GM23338 (cell line): ENCODE measurements around the gene DSE. TPM values are rescaled to one million over a fixed set of nuclear protein-coding genes. Genes with fewer than 3 reads are reported as not detected.

Experiments used
- ATAC-seq: fragments of 200-7000 bp; cut with Tn5 transposase; 3 replicates; pipeline ENCODE4 v1.9.1; 2020
- DNase-seq: peaks from one replicate; pipeline ENCODE4 v3.0.0-alpha.2; 2015; ENCODE audit warnings: low spot score
- H2AFZ ChIP-seq: fragments of 200-600 bp; sonication (generic); 2 replicates; pipeline ENCODE4 v1.8.0; 2016; ENCODE audit warnings: antibody characterized with exemption, mild to moderate bottlenecking, moderate library complexity
- H3F3A ChIP-seq: fragments of 200-600 bp; sonication (generic); replicated peaks from 2 replicates; pipeline ENCODE4 v1.8.0; 2017; ENCODE audit warnings: antibody characterized with exemption, mixed run types, low read depth
- H3K27ac ChIP-seq: fragments of 200-600 bp; sonication (generic); 2 replicates; pipeline ENCODE4 v1.6.1; 2016; ENCODE audit warnings: low read depth
- H3K27me3 ChIP-seq: fragments of 200-600 bp; sonication (generic); 2 replicates; pipeline ENCODE4 v1.8.0; 2016; ENCODE audit warnings: mild to moderate bottlenecking, mixed run types, moderate library complexity; ENCODE audit not compliant: insufficient read depth
- H3K36me3 ChIP-seq: fragments of 200-600 bp; sonication (generic); 2 replicates; pipeline ENCODE4 v1.8.0; 2016; ENCODE audit warnings: mild to moderate bottlenecking; ENCODE audit not compliant: insufficient read depth
- H3K4me1 ChIP-seq: fragments of 200-600 bp; sonication (generic); 2 replicates; pipeline ENCODE4 v1.8.0; 2016; ENCODE audit warnings: mild to moderate bottlenecking, moderate library complexity; ENCODE audit not compliant: insufficient read depth
- H3K4me2 ChIP-seq: fragments of 200-600 bp; sonication (generic); 2 replicates; pipeline ENCODE4 v1.7.1; 2017; ENCODE audit warnings: mixed run types
- H3K4me3 ChIP-seq: fragments of 200-600 bp; sonication (generic); 2 replicates; pipeline ENCODE4 v1.6.1; 2016; ENCODE audit warnings: mixed run types
- H3K79me2 ChIP-seq: fragments of 200-600 bp; sonication (generic); replicated peaks from 2 replicates; pipeline ENCODE4 v1.8.0; 2017; ENCODE audit warnings: mild to moderate bottlenecking; ENCODE audit not compliant: insufficient read depth
- H3K9me2 ChIP-seq: fragments of 200-600 bp; sonication (generic); 2 replicates; pipeline ENCODE4 v1.8.0; 2017; ENCODE audit not compliant: insufficient read depth
- H4K20me1 ChIP-seq: fragments of 200-600 bp; sonication (generic); replicated peaks from 2 replicates; pipeline ENCODE4 v1.8.0; 2017; ENCODE audit warnings: mild to moderate bottlenecking; ENCODE audit not compliant: insufficient read depth
- H3K27ac Mint-ChIP-seq: 2 replicates; pipeline ENCODE4 v1.8.0; 2020; ENCODE audit warnings: inconsistent platforms, mild to moderate bottlenecking, moderate library complexity, mixed read lengths
- H3K27me3 Mint-ChIP-seq: 3 replicates; pipeline ENCODE4 v1.8.0; 2022; ENCODE audit warnings: low read depth, mild to moderate bottlenecking, moderate library complexity, mixed read lengths, inconsistent platforms; ENCODE audit not compliant: insufficient read depth, poor library complexity
- H3K36me3 Mint-ChIP-seq: 3 replicates; pipeline ENCODE4 v1.8.0; 2021; ENCODE audit warnings: low read depth, mild to moderate bottlenecking, inconsistent platforms, moderate library complexity, mixed read lengths
- H3K4me1 Mint-ChIP-seq: 3 replicates; pipeline ENCODE4 v1.8.0; 2020; ENCODE audit warnings: mild to moderate bottlenecking, inconsistent platforms, mixed read lengths
- H3K4me3 Mint-ChIP-seq: 3 replicates; pipeline ENCODE4 v1.8.0; 2021; ENCODE audit warnings: moderate library complexity, mild to moderate bottlenecking, inconsistent platforms, mixed read lengths
- H3K9me3 Mint-ChIP-seq: 3 replicates; pipeline ENCODE4 v1.8.0; 2020; ENCODE audit warnings: moderate library complexity, mild to moderate bottlenecking, inconsistent platforms, mixed read lengths
- CREB1 ChIP-seq: fragments of 250-450 bp; sonication (Bioruptor Pico); IDR thresholded peaks from 2 replicates; pipeline ENCODE4 v1.5.0; 2020; ENCODE audit warnings: low read depth, mild to moderate bottlenecking, moderate library complexity
- CTCF ChIP-seq, 2 experiments: fragments of 200-600 bp in 1 of 2; sonication (generic) in 1 of 2; conservative IDR thresholded peaks; 2 replicates each; pipeline versions ENCODE4 v1.5.1 to v1.6.1; 2016 to 2017; ENCODE audit warnings: antibody characterized with exemption in 2 of 2, low read depth in 2 of 2, mild to moderate bottlenecking in 2 of 2, moderate library complexity in 1 of 2
- ETS1 ChIP-seq: IDR thresholded peaks from 2 replicates; pipeline ENCODE4 v1.6.1; 2016; ENCODE audit warnings: antibody characterized with exemption
- EZH2 ChIP-seq: fragments of 200-600 bp; sonication (generic); IDR thresholded peaks from one replicate; pipeline ENCODE4 v1.8.0; 2017; ENCODE audit warnings: antibody characterized with exemption, mild to moderate bottlenecking, low read depth; ENCODE audit not compliant: unreplicated experiment
- EZH2phosphoT487 ChIP-seq: fragments of 200-600 bp; sonication (generic); IDR thresholded peaks from one replicate; pipeline ENCODE4 v1.8.1; 2018; ENCODE audit warnings: antibody characterized with exemption; ENCODE audit not compliant: unreplicated experiment
- JUNB ChIP-seq: IDR thresholded peaks from one replicate; pipeline ENCODE4 v1.6.1; 2016; ENCODE audit warnings: antibody characterized with exemption; ENCODE audit not compliant: unreplicated experiment
- NANOG ChIP-seq: IDR thresholded peaks from 2 replicates; pipeline ENCODE4 v1.6.1; 2016; ENCODE audit warnings: antibody characterized with exemption, borderline replicate concordance
- POLR2AphosphoS5 ChIP-seq: IDR thresholded peaks from 2 replicates; pipeline ENCODE4 v1.6.1; 2016; ENCODE audit warnings: antibody characterized with exemption, low read depth
- REST ChIP-seq: IDR thresholded peaks from one replicate; pipeline ENCODE4 v1.6.1; 2018; ENCODE audit warnings: antibody characterized with exemption; ENCODE audit not compliant: unreplicated experiment
- STAT1 ChIP-seq: IDR thresholded peaks from one replicate; pipeline ENCODE4 v1.6.1; 2016; ENCODE audit warnings: antibody characterized with exemption; ENCODE audit not compliant: unreplicated experiment
- ZNF114 ChIP-seq: fragments of 250-450 bp; sonication (Bioruptor Pico); IDR thresholded peaks from 2 replicates; pipeline ENCODE4 v1.5.0; 2020; ENCODE audit warnings: mild to moderate bottlenecking, moderate library complexity
- ZNF331 ChIP-seq: fragments of 250-450 bp; sonication (Bioruptor Pico); IDR thresholded peaks from 2 replicates; pipeline ENCODE4 v1.5.0; 2020; ENCODE audit warnings: low read depth, mild to moderate bottlenecking, moderate library complexity
- ZNF462 ChIP-seq: fragments of 250-450 bp; sonication (Bioruptor Pico); IDR thresholded peaks from 2 replicates; pipeline ENCODE4 v1.5.0; 2020; ENCODE audit warnings: mild to moderate bottlenecking, moderate library complexity
- polyA plus RNA-seq: library from polyadenylated mRNA; unstranded; fragments of >200 nt; fragmentation: Nextera tagmentation; extraction: Ambion mirVana; gene quantifications from 2 replicates; pipeline ENCODE4 v1.2.1, GENCODE V29; 2016
- total RNA-seq: library from RNA; depleted of rRNA; stranded (reverse); fragments of >200 nt; shearing (Covaris generic); gene quantifications from 2 replicates; pipeline ENCODE4 v1.2.3, GENCODE V29; 2014

The DSE gene
- total and polyA plus RNA-seq, 2 experiments from 2014 or later, result 18.8 to 45.2 TPM

GRCh38 chr6:116352515-116353471 is 18.0 kb upstream of the DSE start:
- TF ChIP-seq ZNF114 (CRISPR knock-in tag) (no peak), CREB1 (CRISPR knock-in tag) (no peak), POLR2AphosphoS5 (no peak), EZH2 (no peak), NANOG (no peak), ZNF462 (no peak), REST (no peak), EZH2phosphoT487 (no peak), JUNB (no peak), CTCF (conservative IDR thresholded peaks at IDR 0.05; ENCODE audit: low read depth in 2 of 2) (no peak), STAT1 (no peak), ETS1 (no peak), ZNF331 (CRISPR knock-in tag) (no peak)
- H3K27ac Mint-ChIP-seq, result peak overlapping the region; percentile 32; the same call in 1 of the 2 replicates
- Histone ChIP-seq H3K79me2 (no peaks in the 10 kb centered on the region), H3K4me3 (no peak overlapping the region), H3K9me2 (no peaks in the 10 kb centered on the region), H3F3A (no peaks in the 10 kb centered on the region), H3K4me1 (no peaks in the 10 kb centered on the region), H3K27me3 (no peaks in the 10 kb centered on the region), H4K20me1 (no peaks in the 10 kb centered on the region), H3K27ac (no peak overlapping the region), H3K4me2 (no peak overlapping the region), H2AFZ (peak overlapping the region; percentile 8; the same call in 1 of the 2 replicates), H3K36me3 (no peaks in the 10 kb centered on the region)
- no peak overlapping the region for H3K4me3 Mint-ChIP-seq
- H3K27me3 Mint-ChIP-seq, result peaks cover 2% of the 10 kb centered on the region
- no peak for DNase-seq
- peaks cover 16% of the 10 kb centered on the region for H3K4me1 Mint-ChIP-seq
- 0 out of 3 replicates have a peak, but pooled peaks cover 2% of the 10 kb centered on the region for H3K9me3 Mint-ChIP-seq
- no peak for ATAC-seq
- no peaks in the 10 kb centered on the region for H3K36me3 Mint-ChIP-seq
